CD4-positive, alpha-beta T cell (primary cell): Measurements from ENCODE around the gene CFAP100. TPM values are rescaled to one million over a fixed set of nuclear protein-coding genes. Genes with fewer than 3 reads are reported as not detected.
A peak's percentile ranks its signal among the peaks of the same experiment; 100 is the strongest.

Source experiments
- ATAC-seq: fragments of 200-7000 bp; cut with Tn5 transposase; one replicate; pipeline ENCODE4 v1.10.0; 2022; ENCODE audit warnings: mild to moderate bottlenecking; ENCODE audit not compliant: poor library complexity
- CTCF ChIA-PET: fragments of 350-600 bp; sonication (Branson Sonifier 250); formaldehyde crosslinking; loops from one replicate; lab custom pipeline; 2021; ENCODE audit warnings: antibody characterized with exemption, inconsistent platforms; lab: Charles Lee
- POLR2A ChIA-PET: fragments of 350-600 bp; sonication (Branson Sonifier 250); formaldehyde crosslinking; loops from one replicate; lab custom pipeline; 2021; ENCODE audit warnings: antibody characterized with exemption, inconsistent platforms; lab: Charles Lee
- DNase-seq, 14 experiments: peaks; one replicate each; pipeline ENCODE4 v3.0.0-alpha.2; 2013 to 2020; ENCODE audit warnings: mixed read lengths in 2 of 14
- H3K27ac ChIP-seq, 2 donors: one replicate each; pipeline versions ENCODE4 v1.5.1 to v1.7.0; 2013; ENCODE audit warnings: low read length in 2 of 2, low read depth in 1 of 2, mild to moderate bottlenecking in 1 of 2
- H3K27me3 ChIP-seq, 2 experiments: 1 replicate in 1 of 2; 2 replicates in 1 of 2; pipeline versions ENCODE4 v1.6.1 to v1.7.0; 2013; ENCODE audit warnings: low read length in 2 of 2, control low read depth in 1 of 2, mild to moderate bottlenecking in 1 of 2, moderate library complexity in 1 of 2; ENCODE audit not compliant: insufficient read depth in 2 of 2, control insufficient read depth in 1 of 2
- H3K36me3 ChIP-seq: one replicate; pipeline ENCODE4 v1.6.1; 2013; ENCODE audit warnings: low read length, control low read depth; ENCODE audit not compliant: insufficient read depth
- H3K4me1 ChIP-seq: one replicate; pipeline ENCODE4 v1.6.1; 2013; ENCODE audit warnings: low read length, control low read depth; ENCODE audit not compliant: insufficient read depth
- H3K4me3 ChIP-seq: one replicate; pipeline ENCODE4 v1.5.1; 2013; ENCODE audit warnings: mild to moderate bottlenecking, low read length, moderate library complexity
- H3K9me3 ChIP-seq, 2 experiments: 1 replicate in 1 of 2; 2 replicates in 1 of 2; pipeline versions ENCODE4 v1.6.1 to v1.7.0; 2013; ENCODE audit warnings: low read length in 2 of 2, mild to moderate bottlenecking in 2 of 2, control low read depth in 1 of 2, moderate library complexity in 1 of 2; ENCODE audit not compliant: control insufficient read depth in 1 of 2, insufficient read depth in 1 of 2
- H3K27ac Mint-ChIP-seq: one replicate; pipeline ENCODE4 v1.8.0; 2020; ENCODE audit warnings: mixed read lengths
- H3K27me3 Mint-ChIP-seq: one replicate; pipeline ENCODE4 v1.8.0; 2021; ENCODE audit warnings: mixed read lengths
- H3K36me3 Mint-ChIP-seq: one replicate; pipeline ENCODE4 v1.8.0; 2021; ENCODE audit warnings: low read depth, mixed read lengths
- H3K4me1 Mint-ChIP-seq: one replicate; pipeline ENCODE4 v1.8.0; 2021; ENCODE audit warnings: low read depth, mixed read lengths
- H3K4me3 Mint-ChIP-seq: one replicate; pipeline ENCODE4 v1.8.0; 2020; ENCODE audit warnings: mild to moderate bottlenecking, mixed read lengths
- H3K9me3 Mint-ChIP-seq: one replicate; pipeline ENCODE4 v1.8.0; 2020; ENCODE audit warnings: mixed read lengths
- intact Hi-C, 2 experiments: fragments of 100-400 bp; cut with DNase I in 1 of 2; cut with micrococcal nuclease in 1 of 2; formaldehyde crosslinking; loops; one replicate each; pipeline versions ENCODE4 v1.15.1 to v1.9.0; 2023 to 2025; cut with DNase I, micrococcal nuclease
- total RNA-seq, 174 experiments: library from RNA in 2 of 174; stranded (reverse) in 2 of 174; gene quantifications; one replicate each; pipeline ENCODE4 v1.2.3 and lab custom pipeline; 2021 to 2026
- TF ChIP-seq, protein P1 (sequence below): fragments of 200-600 bp; IDR thresholded peaks from one replicate; pipeline ENCODE4 v1.8.0; 2022; ENCODE audit warnings: antibody characterized with exemption, mild to moderate bottlenecking

The CFAP100 gene
- total RNA-seq, 2 experiments from 2014 or later = not detected

DNA sequence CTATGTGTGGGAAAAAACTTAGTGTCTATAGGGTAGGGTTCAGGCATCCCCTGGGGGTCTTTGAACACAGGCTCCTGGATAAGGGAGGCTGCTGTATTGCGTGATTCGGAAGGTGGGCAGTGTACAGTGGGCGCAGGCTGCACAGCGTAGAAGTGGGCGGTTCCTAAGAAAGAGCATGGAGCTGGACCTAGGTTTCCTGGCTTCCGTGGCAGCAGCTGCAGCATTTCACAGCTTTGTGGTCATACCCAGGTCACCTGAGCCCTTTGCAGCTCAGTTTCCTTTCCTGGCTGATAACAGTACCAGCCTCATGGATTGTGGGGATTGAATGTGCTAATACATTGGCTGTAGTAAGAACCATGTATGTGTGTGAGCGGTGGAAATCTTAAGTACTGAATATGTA is 22.2 kb downstream of the CFAP100 start:
- Mint-ChIP-seq H3K27me3 (peaks cover 28% of the 10 kb centered on the region), H3K36me3 (no peaks in the 10 kb centered on the region), H3K27ac (no peak overlapping the region), H3K4me1 (no peaks in the 10 kb centered on the region), H3K4me3 (no peak overlapping the region), H3K9me3 (no peaks in the 10 kb centered on the region)
- ChIA-PET CTCF (no interaction called here), POLR2A (no interaction called here)
- TF ChIP-seq, protein P1, sequence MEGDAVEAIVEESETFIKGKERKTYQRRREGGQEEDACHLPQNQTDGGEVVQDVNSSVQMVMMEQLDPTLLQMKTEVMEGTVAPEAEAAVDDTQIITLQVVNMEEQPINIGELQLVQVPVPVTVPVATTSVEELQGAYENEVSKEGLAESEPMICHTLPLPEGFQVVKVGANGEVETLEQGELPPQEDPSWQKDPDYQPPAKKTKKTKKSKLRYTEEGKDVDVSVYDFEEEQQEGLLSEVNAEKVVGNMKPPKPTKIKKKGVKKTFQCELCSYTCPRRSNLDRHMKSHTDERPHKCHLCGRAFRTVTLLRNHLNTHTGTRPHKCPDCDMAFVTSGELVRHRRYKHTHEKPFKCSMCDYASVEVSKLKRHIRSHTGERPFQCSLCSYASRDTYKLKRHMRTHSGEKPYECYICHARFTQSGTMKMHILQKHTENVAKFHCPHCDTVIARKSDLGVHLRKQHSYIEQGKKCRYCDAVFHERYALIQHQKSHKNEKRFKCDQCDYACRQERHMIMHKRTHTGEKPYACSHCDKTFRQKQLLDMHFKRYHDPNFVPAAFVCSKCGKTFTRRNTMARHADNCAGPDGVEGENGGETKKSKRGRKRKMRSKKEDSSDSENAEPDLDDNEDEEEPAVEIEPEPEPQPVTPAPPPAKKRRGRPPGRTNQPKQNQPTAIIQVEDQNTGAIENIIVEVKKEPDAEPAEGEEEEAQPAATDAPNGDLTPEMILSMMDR = no peak
- H3K4me1 ChIP-seq = no peaks in the 10 kb centered on the region
- H3K27ac ChIP-seq = no peak overlapping the region
- ATAC-seq (no peak), DNase-seq (no peak)
- H3K9me3 ChIP-seq = peaks cover 0 to 17% of the 10 kb centered on the region in 2 experiments
- H3K36me3 ChIP-seq = no peaks in the 10 kb centered on the region
- H3K4me3 ChIP-seq = no peak overlapping the region
- intact Hi-C loops = no loop called here
- peaks cover 7 to 31% of the 10 kb centered on the region in 2 experiments for H3K27me3 ChIP-seq

DNA sequence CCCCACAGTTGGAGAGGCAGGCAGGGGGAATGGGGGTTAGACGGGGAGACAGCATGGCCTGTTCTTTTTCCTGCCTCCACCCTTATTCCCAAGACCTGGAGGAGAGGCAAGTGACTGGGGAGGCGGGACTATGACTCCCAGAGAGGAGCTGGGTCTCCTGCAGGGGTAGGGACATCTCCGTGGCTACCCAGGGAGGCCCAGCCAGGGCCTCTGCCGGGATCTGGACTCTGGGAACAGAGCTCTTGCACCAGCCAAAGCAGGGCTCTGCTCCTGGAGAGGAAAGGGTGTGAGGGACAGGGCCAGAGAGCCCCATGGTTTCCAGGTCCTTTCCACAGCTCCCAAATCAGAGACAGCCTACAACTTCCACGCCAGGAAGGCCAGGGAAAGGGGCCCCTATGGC is 22.8 kb downstream of the CFAP100 start:
- H3K36me3 Mint-ChIP-seq = no peaks in the 10 kb centered on the region
- H3K4me3 ChIP-seq = no peak overlapping the region
- H3K36me3 ChIP-seq = no peaks in the 10 kb centered on the region
- ATAC-seq (no peak), DNase-seq (peak in 1 of 14 experiments; percentile 2)
- H3K4me1 Mint-ChIP-seq = no peaks in the 10 kb centered on the region
- intact Hi-C loops = no loop called here
- ChIA-PET POLR2A (no interaction called here), CTCF (no interaction called here)
- TF ChIP-seq, protein P1 = no peak
- no peaks in the 10 kb centered on the region for H3K9me3 Mint-ChIP-seq
- no peak overlapping the region for H3K27ac ChIP-seq
- H3K4me3 Mint-ChIP-seq = no peak overlapping the region
- no peaks in the 10 kb centered on the region for H3K4me1 ChIP-seq
- peaks cover 25% of the 10 kb centered on the region for H3K27me3 Mint-ChIP-seq
- H3K27me3 ChIP-seq = peaks cover 7 to 27% of the 10 kb centered on the region in 2 experiments
- H3K27ac Mint-ChIP-seq = no peak overlapping the region
- H3K9me3 ChIP-seq = peaks cover 0 to 17% of the 10 kb centered on the region in 2 experiments

DNA sequence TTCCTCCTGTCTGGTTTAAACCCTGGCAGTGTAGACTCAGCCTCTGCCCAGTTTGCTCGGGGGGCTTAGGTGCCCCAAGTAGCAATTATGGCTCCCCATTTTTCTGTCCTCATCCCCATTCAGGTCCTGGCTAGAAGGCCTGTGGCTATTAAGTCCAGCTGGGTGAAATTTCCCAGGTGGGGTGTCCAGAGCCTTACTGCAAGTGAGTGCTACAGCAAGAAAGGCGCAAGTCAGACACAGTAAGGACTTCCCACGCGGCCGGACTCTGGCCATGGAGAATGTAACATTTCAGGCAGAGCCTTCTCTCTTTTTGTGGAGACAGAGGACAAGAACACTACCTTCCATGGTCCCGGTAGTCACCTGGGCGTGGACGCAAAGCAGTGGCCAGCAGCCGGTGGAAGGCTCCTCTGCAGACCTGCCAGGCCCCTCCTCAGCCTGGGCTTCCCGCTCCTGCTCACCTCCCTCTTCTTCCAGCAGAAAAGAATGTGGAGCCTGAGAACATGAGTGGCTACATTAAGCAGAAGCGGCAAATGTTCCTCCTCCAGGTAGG is 23.3 kb downstream of the CFAP100 start:
- Mint-ChIP-seq H3K4me3 (no peak overlapping the region), H3K27ac (no peak overlapping the region), H3K4me1 (no peaks in the 10 kb centered on the region), H3K9me3 (no peaks in the 10 kb centered on the region), H3K36me3 (no peaks in the 10 kb centered on the region), H3K27me3 (peaks cover 21% of the 10 kb centered on the region)
- TF ChIP-seq, protein P1 = no peak
- intact Hi-C loops = no loop called here
- peaks cover 5 to 22% of the 10 kb centered on the region in 2 experiments for H3K27me3 ChIP-seq
- H3K9me3 ChIP-seq = peaks cover 0 to 17% of the 10 kb centered on the region in 2 experiments
- ChIA-PET POLR2A (no interaction called here), CTCF (no interaction called here)
- H3K4me1 ChIP-seq = no peaks in the 10 kb centered on the region
- H3K27ac ChIP-seq = no peak overlapping the region
- no peak overlapping the region for H3K4me3 ChIP-seq
- DNase-seq (no peak), ATAC-seq (no peak)
- H3K36me3 ChIP-seq = no peaks in the 10 kb centered on the region
